KG1 (cell line): Measurements from ENCODE around the gene SCRN3.
A peak's percentile ranks its signal among the peaks of the same experiment; 100 is the strongest.
"Not testable (repeated sequence)": the region's sequence is repeated elsewhere in the genome, so short reads cannot be mapped to it uniquely, and the experiment has no call there.

Experiments used
- DNase-seq: peaks from one replicate; lab custom pipeline; 2025; lab: John Stamatoyannopoulos, UW

The SCRN3 gene

GRCh38 chr2:174395284-174395968, at the start of gene SCRN3:
Gene SCRN3, plus strand, starts transcription at chr2:174395730. Its CDS starts 2,554 bp downstream, at chr2:174398284.
- DNase-seq: peak; percentile 54

GRCh38 chr2:174350018-174350417, 45.5 kb upstream of the SCRN3 start:
- no peak for DNase-seq

GRCh38 chr2:174350593-174351181, 44.8 kb upstream of the SCRN3 start:
- DNase-seq: no peak

GRCh38 chr2:174353004-174353403, 42.5 kb upstream of the SCRN3 start:
- DNase-seq: no peak

GRCh38 chr2:174356347-174356746, 39.2 kb upstream of the SCRN3 start:
- DNase-seq: no peak

- DNase-seq: not testable (repeated sequence)
Observed at GRCh38 chr2:174359663-174360062, 35.9 kb upstream of the SCRN3 start.

GRCh38 chr2:174362949-174363348, 32.6 kb upstream of the SCRN3 start:
- DNase-seq: no peak

- not testable (repeated sequence) for DNase-seq
Observed at GRCh38 chr2:174363492-174364225, 31.9 kb upstream of the SCRN3 start.

GRCh38 chr2:174364628-174365027, 30.9 kb upstream of the SCRN3 start:
- DNase-seq: no peak

GRCh38 chr2:174365571-174365970, 30.0 kb upstream of the SCRN3 start:
- DNase-seq: no peak

- DNase-seq: no peak
Observed at GRCh38 chr2:174368691-174369090, 26.8 kb upstream of the SCRN3 start.

GRCh38 chr2:174376967-174377366, 18.6 kb upstream of the SCRN3 start:
- no peak for DNase-seq

- DNase-seq: no peak
Observed at GRCh38 chr2:174383796-174384195, 11.7 kb upstream of the SCRN3 start.

GRCh38 chr2:174385201-174385600, 10.3 kb upstream of the SCRN3 start:
- no peak for DNase-seq

- DNase-seq: not testable (repeated sequence)
Observed at GRCh38 chr2:174388706-174389105, 6.8 kb upstream of the SCRN3 start.

GRCh38 chr2:174389542-174389941, 6.0 kb upstream of the SCRN3 start:
- no peak for DNase-seq

GRCh38 chr2:174390303-174390702, 5.2 kb upstream of the SCRN3 start:
- DNase-seq: not testable (repeated sequence)

GRCh38 chr2:174392706-174393105, 2.8 kb upstream of the SCRN3 start:
- DNase-seq: no peak

- peak; percentile 44 for DNase-seq
Observed at GRCh38 chr2:174395969-174396630, 570 bp downstream of the SCRN3 start.

GRCh38 chr2:174397773-174398172, 2.2 kb downstream of the SCRN3 start:
- no peak for DNase-seq

GRCh38 chr2:174399171-174399570, 3.6 kb downstream of the SCRN3 start:
- DNase-seq: no peak

GRCh38 chr2:174400853-174401252, 5.3 kb downstream of the SCRN3 start:
- no peak for DNase-seq

- DNase-seq: no peak
Observed at GRCh38 chr2:174403628-174404027, 8.1 kb downstream of the SCRN3 start.
